ENCODE results near the gene MTNR1B.

GRCh38 chr11:93005239-93005638, 35.8 kb downstream of the MTNR1B start:
- TF ChIP-seq ATF7 (IDR thresholded peaks at IDR 0.05) (no peak), ATF7 (CRISPR knock-in tag; IDR thresholded peaks at IDR 0.05) (no peak), EZH2 (conservative IDR thresholded peaks at IDR 0.05; ENCODE audit: low read depth, low read length) (no peak), SNAPC5 (CRISPR knock-in tag; IDR thresholded peaks at IDR 0.05; ENCODE audit: borderline replicate concordance) (no peak), ZNF737 (CRISPR knock-in tag; IDR thresholded peaks at IDR 0.05; ENCODE audit: borderline replicate concordance) (no peak), MAX (IDR thresholded peaks at IDR 0.05) (no peak), CTCF (CRISPR knock-in tag; IDR thresholded peaks at IDR 0.05) (no peak), TEAD2 (CRISPR knock-in tag; IDR thresholded peaks at IDR 0.05) (no peak), NFYB (CRISPR knock-in tag; IDR thresholded peaks at IDR 0.05) (no peak), CREB1 (IDR thresholded peaks at IDR 0.05) (no peak), CREB1 (CRISPR knock-in tag; IDR thresholded peaks at IDR 0.05) (no peak)
